Panc1 (cell line): ENCODE measurements around the gene OR8D4.

Experiments
- CTCF ChIP-seq: fragments of 450-650 bp; IDR thresholded peaks from 2 replicates; pipeline ENCODE4 v1.5.1; 2017; ENCODE audit warnings: mild to moderate bottlenecking
- POLR2AphosphoS5 ChIP-seq: IDR thresholded peaks from 2 replicates; pipeline ENCODE4 v1.6.1; 2012; ENCODE audit warnings: mild to moderate bottlenecking, low read depth, low read length, moderate library complexity
- REST ChIP-seq, 2 experiments: IDR thresholded peaks; 2 replicates each; pipeline ENCODE4 v1.6.1; 2011 to 2012; ENCODE audit warnings: low read depth in 2 of 2, control low read depth in 1 of 2, low read length in 1 of 2, mild to moderate bottlenecking in 1 of 2, moderate library complexity in 1 of 2; ENCODE audit not compliant: insufficient read depth in 1 of 2
- SIN3A ChIP-seq: IDR thresholded peaks from 2 replicates; pipeline ENCODE4 v1.6.1; 2012; ENCODE audit warnings: low read depth, mild to moderate bottlenecking, low read length, moderate library complexity, borderline replicate concordance; ENCODE audit not compliant: insufficient read depth

- TF ChIP-seq CTCF: no peak
- TF ChIP-seq POLR2AphosphoS5: no peak
- no peak for TF ChIP-seq REST (IDR thresholded peaks at IDR 0.05; ENCODE audit: insufficient read depth in 1 of 2, low read depth in 2 of 2, low read length in 1 of 2)
- no peak for TF ChIP-seq SIN3A
Measured at GRCh38 chr11:123856444-123856843, 45.5 kb upstream of the OR8D4 start.
